ENCODE measurements around the gene RGS1. TPM values are rescaled to one million over a fixed set of nuclear protein-coding genes. Genes with fewer than 3 reads are reported as not detected.

Gene RGS1
- total and polyA plus RNA-seq, 2 of the 8 experiments (the other 6 are each of a cell fraction or from before 2014, with no cell fraction given): not detected

GRCh38 chr1:192588546-192588945 lies 13.0 kb downstream of the RGS1 start:
- H2BK5ac ChIP-seq (ENCODE audit: low read depth, low read length): no peak overlapping the region
- H4K5ac ChIP-seq (ENCODE audit: insufficient read length, low read depth, low read length): no peak overlapping the region
- H3K14ac ChIP-seq (ENCODE audit: insufficient read length): no peak overlapping the region
- H4K20me1 ChIP-seq (replicated peaks in 1 of 2; ENCODE audit: control insufficient read depth in 1 of 2, insufficient read depth in 2 of 2, low read length in 2 of 2): no peaks in the 10 kb centered on the region
- ChIA-PET CTCF (ENCODE audit: partially characterized antibody) (interaction anchor here (1.1 kb wide), 1 partner anchor 9 kb away, joined by 4 read pairs; no protein-coding TSS in a partner anchor), POLR2A (ENCODE audit: partially characterized antibody) (no interaction called here)
- H2AFZ ChIP-seq (ENCODE audit: low read length): no peak overlapping the region
- no peaks in the 10 kb centered on the region for H3K36me3 ChIP-seq (ENCODE audit: control insufficient read depth in 2 of 4, insufficient read depth in 4 of 4, low read length in 3 of 4)
- H3K4me1 ChIP-seq (replicated peaks in 1 of 4; ENCODE audit: control insufficient read depth in 3 of 4, insufficient read depth in 4 of 4, low read length in 3 of 4): no peaks in the 10 kb centered on the region
- no peaks in the 10 kb centered on the region for H3K23me2 ChIP-seq (ENCODE audit: low read depth, low read length)
- no peaks in the 10 kb centered on the region for H3K27me3 ChIP-seq (replicated peaks in 1 of 4; ENCODE audit: control insufficient read depth in 3 of 4, extremely low read depth in 1 of 4, insufficient read depth in 3 of 4, low read length in 3 of 4)
- no peaks in the 10 kb centered on the region for H3K79me2 ChIP-seq (ENCODE audit: control insufficient read depth in 1 of 2, insufficient read depth in 2 of 2, low read length in 2 of 2)
- H3K4me2 ChIP-seq (ENCODE audit: insufficient read depth in 1 of 2, low read depth in 2 of 2, low read length in 2 of 2): no peak overlapping the region
- no peak overlapping the region for H2BK20ac ChIP-seq (ENCODE audit: low read length)
- H3K79me1 ChIP-seq (ENCODE audit: low read depth, low read length): no peaks in the 10 kb centered on the region
- FAIRE-seq (no peak), DNase-seq (ENCODE audit: low read depth in 1 of 2, low spot score in 2 of 2) (no peak)
- no peak overlapping the region for H4K91ac ChIP-seq (replicated peaks; ENCODE audit: insufficient read length, low read length)
- no peak overlapping the region for H3K9ac ChIP-seq (replicated peaks in 1 of 4; ENCODE audit: extremely low read depth in 1 of 4, low read depth in 3 of 4, low read length in 3 of 4)
- no peak overlapping the region for H4K8ac ChIP-seq (ENCODE audit: extremely low read depth, insufficient read depth, low read length)
- no peak overlapping the region for H2BK12ac ChIP-seq (ENCODE audit: low read depth, low read length)
- H2BK15ac ChIP-seq (ENCODE audit: low read length): no peak overlapping the region
- H3K9me3 ChIP-seq (ENCODE audit: insufficient read depth in 2 of 2, low read depth in 1 of 2, low read length in 1 of 2): no peaks in the 10 kb centered on the region
- 88% methylated on average over 1 of the region's 1 CpG; no CpG with 5 or more reads in 1 of the 2 experiments for WGBS, 2 experiments (ENCODE audit: extremely low coverage in 1 of 2, insufficient coverage in 1 of 2, insufficient read length in 1 of 2, insufficient replicate concordance in 2 of 2, low coverage in 1 of 2, low lambda C conversion rate in 2 of 2, missing lambda C conversion rate in 1 of 2)
- no peak overlapping the region for H3K23ac ChIP-seq (ENCODE audit: insufficient read length)
- no peak overlapping the region for H2AK5ac ChIP-seq (ENCODE audit: low read depth, low read length)
- no peak overlapping the region for H3K27ac ChIP-seq (ENCODE audit: low read depth, low read length)
- TF ChIP-seq JUN (IDR thresholded peaks at IDR 0.05; ENCODE audit: low read depth, low read length): no peak
- TF ChIP-seq BACH1 (IDR thresholded peaks at IDR 0.05; ENCODE audit: low read length): no peak
- TF ChIP-seq HDAC2 (IDR thresholded peaks at IDR 0.05; ENCODE audit: borderline replicate concordance in 1 of 2, low read depth in 2 of 2, low read length in 2 of 2): no peak
- no peak for TF ChIP-seq CREB1 (IDR thresholded peaks at IDR 0.05)
- TF ChIP-seq POLR2A (IDR thresholded peaks at IDR 0.05; ENCODE audit: control extremely low read depth in 1 of 2, low read depth in 2 of 2, low read length in 2 of 2): no peak
- no peak for TF ChIP-seq TAF7 (optimal IDR thresholded peaks at IDR 0.05; ENCODE audit: borderline replicate concordance, low read depth, low read length)
- TF ChIP-seq TBP (IDR thresholded peaks at IDR 0.05; ENCODE audit: low read depth, low read length): no peak
- no peak overlapping the region for H2BK120ac ChIP-seq (replicated peaks; ENCODE audit: low read depth, low read length)
- no peak overlapping the region for H3K18ac ChIP-seq (ENCODE audit: extremely low read depth, low read length)
- no peak overlapping the region for H3K56ac ChIP-seq (replicated peaks; ENCODE audit: insufficient read length, low read depth, low read length)
- H3K4ac ChIP-seq (replicated peaks; ENCODE audit: insufficient read length, low read depth, low read length): no peak overlapping the region
- H3K4me3 ChIP-seq (ENCODE audit: extremely low read depth in 1 of 4, insufficient read depth in 2 of 4, low read depth in 3 of 4, low read length in 4 of 4): no peak overlapping the region
